Activated naive CD4-positive, alpha-beta T cell treated with Interleukin-2 at 50 U/mL for 16 hours (primary cell): Measurements from ENCODE around the gene SLAIN2.
"Not testable (repeated sequence)": the region's sequence is repeated elsewhere in the genome, so short reads cannot be mapped to it uniquely, and the experiment has no call there.

ENCODE experiments used
- DNase-seq: peaks from one replicate; pipeline ENCODE4 v3.0.0-alpha.2; 2020

SLAIN2 gene

DNA sequence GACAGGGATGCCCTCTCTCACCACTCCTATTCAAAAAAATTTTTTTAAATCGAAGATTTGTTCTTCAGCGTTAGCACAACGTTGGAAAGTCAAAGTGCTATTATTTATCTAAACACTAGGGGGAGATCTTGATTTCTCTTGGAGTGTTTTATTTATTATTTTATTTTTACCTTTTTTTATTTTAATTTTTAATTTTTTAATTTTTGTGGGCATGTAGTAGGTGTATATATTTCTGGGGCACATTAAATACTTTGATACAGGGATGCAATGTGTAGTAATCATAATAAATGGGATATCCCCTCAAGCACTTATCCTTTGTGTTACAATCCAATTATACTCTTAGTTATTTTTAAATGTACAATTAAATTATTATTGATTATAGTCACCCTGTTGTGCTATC, 104.4 kb downstream of the SLAIN2 start:
- DNase-seq = no peak

DNA sequence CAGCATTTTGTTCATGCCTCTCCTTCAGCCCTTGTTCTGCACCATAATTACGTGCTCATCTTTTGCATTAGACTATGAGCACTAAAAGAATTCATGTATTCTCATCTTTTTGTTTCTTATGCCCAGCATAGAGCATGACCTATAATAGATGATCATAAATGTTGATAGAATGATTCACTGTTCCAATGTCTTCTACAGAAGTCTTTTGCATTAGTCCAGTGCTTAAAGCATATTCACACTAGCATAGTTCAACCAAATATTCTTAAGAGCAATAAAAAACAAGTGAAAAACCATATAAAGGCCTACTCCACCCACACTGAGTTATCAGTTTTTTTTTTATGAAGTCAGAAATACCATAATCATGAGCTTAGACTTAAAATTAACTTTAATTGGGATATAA, 105.3 kb downstream of the SLAIN2 start:
- DNase-seq = no peak

DNA sequence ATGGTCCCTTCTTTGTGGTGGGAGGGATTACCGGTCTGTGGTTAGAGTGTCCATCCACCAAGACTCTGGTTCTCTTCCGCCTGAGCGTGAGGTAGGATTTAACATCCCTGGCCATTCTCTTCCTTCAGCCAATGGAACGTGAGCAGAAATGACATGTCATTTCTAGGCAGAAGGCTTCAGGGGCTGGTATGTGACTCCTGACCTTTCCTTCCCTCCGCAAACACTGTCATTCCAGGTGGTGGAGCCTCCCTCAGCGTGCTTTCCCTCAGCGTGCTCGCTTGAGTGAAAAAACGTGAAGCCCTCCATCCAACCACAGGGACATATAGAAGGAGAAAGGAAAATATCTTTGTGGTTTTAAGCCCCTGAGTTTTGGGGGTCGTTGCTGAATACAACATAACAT, 107.8 kb downstream of the SLAIN2 start:
- no peak for DNase-seq

DNA sequence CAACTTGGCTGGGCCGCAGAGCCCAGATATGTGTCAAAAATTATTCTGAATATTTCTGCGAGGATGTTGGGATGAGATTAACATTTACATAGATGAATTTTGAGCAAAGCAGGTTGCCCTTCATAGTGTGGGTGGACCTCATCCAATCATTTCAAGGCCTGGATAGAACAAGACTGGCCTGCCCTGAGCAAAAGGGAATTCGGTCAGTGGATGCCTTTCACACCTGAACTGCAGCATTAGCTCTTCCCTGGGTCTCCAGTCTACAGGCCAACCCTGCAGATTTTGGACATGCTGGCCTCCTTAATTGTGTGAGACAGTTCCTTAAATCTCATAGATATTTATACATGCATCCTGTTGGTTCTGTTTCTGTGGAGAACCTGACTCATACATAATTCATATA, 109.4 kb downstream of the SLAIN2 start:
- DNase-seq = no peak

DNA sequence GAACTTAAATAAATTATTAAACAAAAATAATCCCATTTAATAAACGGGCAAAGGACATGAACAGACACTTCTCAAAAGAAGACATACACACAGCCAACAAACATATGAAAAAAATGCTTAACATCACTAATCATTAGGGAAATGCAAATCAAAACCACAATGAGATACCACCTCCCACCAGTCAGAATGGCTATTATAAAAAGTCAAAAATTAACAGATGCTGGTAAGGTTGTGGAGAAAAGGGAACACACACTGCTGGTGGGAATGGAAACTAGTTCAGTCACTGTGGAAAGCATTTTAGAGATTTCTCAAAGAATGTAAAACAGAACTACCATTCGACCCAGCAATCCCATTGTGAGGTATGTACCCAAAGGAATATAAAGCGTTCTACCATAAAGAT, 110.3 kb downstream of the SLAIN2 start:
- DNase-seq = not testable (repeated sequence)

DNA sequence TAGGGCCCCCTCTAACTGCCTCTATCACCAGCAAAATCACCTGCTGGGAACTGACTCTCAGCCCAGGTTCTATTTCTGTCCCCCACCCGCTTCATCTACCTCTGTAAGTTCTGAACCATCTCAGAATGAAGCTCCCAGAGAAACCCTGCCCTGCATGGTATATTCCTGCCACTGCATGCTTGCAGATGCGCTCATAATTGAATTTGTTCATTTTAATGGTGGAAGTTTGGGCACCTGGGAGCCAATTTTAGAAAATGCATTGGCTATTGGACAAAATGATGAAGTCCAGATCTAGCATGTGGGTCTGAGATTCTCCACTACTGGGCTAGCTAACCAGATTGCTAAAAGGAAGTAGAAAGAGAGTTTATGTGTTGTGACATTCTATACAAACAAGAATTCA, 113.3 kb downstream of the SLAIN2 start:
- DNase-seq = no peak

DNA sequence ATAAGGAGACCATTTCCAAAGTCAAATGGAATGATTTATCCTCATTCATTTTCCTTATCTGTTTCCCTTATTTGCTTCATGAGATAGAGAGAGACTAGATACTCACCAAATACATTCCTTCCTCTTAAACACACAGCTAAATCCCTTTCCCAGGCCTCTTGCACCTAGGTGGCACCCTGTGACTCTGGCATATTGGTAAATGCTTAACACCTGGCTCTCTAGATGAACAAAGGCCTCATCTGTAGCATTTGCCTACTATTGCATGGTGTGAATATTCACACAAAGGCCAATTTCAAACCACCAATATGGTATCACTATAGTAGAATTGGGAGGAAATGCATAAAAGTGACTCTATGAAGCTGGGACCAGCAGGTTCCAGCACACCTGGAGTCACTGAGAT, 119.7 kb downstream of the SLAIN2 start:
- no peak for DNase-seq

DNA sequence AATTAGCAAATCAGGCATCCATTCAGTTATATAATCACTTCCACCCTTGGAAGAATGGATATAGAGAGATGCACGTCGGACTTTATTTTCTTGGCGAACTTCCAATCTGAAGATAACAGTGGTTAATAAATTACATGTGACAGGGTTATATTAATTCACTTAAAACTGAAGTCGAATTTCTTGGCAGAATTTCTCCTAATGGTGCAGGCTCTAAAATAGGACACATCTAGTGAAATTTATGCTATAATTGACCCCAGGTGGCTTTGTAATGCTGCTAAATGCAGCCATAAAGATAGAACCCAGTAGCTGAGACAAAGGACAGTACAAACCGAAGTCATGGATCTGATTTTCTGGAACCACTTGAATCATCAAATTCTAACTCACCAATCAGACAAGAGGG, 121.0 kb downstream of the SLAIN2 start:
- no peak for DNase-seq

DNA sequence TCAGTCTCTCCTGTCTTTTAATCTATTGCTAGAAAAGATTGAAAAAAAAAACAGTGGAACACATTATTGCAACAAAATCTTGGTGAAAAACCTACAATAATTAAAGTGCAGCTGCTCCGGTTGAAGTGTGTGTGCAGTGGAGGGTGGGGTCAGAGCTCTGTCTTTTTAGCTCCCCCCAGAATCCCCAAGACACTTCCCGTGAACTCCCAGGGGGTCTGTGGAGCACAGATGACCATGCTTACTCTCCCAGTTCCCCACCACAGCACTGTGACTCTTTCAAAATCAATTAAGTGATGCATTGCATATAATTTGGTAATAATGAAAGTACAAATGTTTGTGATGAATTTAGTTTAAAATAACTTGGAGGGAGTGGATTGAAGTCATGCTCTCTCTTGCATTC, 126.1 kb downstream of the SLAIN2 start:
- no peak for DNase-seq

DNA sequence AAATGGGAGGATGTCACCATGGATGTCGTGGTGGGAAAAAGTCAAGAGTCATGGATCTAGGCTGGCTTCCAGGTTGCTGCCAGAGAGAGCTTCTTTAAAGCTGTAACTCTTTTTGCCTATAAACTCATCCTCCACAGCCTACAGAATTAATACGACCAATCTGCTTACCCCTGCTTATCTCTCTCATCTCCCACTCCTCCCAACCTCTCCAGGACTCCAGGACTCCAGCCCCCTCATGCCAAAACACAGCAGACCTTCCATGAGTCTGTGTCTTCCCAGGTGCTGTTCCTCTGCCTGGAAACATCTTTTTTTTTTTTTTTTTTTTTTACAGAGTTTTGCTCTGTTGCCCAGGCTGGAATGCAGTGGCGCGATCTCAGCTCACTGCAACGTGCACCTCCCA, 126.6 kb downstream of the SLAIN2 start:
- DNase-seq = no peak

DNA sequence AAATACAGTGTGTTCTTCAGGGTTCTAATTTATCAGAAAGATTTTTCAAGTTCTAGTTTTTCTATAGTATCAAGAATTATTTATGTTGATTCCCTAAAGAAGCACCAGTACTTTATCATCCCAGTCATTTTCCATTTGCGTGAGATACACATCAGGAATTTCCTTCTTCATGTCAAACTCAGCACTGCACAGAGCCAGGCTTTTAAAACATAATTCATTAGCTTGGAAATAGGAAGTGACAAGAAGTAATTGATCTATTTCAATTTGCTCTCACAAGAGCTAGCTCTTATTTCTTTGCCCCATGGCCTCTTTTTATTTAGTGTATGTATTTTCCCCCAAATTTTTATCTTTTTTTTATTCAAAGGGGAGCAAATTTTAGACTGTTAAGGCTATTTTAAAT, 128.8 kb downstream of the SLAIN2 start:
- no peak for DNase-seq

DNA sequence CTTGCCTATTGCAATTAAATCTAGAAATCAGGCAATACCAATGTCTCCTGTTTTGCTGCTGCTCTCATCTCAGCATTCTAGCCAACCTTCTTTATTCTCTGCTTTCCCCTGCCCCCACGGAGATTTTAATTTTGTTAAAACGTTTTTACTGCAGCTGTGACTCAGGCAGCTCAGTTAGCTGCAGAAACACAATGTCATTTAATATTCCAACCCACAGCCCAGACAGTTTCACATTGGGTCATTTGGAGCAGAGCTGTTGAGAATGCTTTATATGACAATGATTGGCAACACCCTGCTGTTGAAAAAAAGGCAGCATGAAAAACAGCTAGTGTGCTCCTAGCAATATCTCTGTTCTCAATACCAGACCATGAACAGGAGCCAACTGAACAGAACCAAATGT, 129.2 kb downstream of the SLAIN2 start:
- no peak for DNase-seq

DNA sequence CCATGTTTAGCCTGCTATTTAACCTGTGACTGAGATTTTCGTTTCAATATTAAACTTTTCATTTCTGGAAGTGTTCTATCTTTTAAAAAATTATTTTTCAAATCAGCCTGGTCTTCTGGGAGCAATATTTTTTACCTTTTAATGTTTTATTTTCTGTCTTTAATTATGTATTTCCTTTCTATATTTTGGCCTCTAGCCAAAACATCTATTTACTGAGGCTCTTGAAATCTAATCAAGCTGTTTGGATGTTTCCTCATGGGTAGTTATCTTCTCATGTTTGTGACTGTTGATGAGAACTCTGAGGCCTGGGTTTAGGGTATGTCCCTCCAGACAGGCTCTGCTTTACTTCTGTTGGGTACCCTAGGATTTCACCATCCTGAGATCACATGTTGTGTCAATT, 131.5 kb downstream of the SLAIN2 start:
- no peak for DNase-seq

DNA sequence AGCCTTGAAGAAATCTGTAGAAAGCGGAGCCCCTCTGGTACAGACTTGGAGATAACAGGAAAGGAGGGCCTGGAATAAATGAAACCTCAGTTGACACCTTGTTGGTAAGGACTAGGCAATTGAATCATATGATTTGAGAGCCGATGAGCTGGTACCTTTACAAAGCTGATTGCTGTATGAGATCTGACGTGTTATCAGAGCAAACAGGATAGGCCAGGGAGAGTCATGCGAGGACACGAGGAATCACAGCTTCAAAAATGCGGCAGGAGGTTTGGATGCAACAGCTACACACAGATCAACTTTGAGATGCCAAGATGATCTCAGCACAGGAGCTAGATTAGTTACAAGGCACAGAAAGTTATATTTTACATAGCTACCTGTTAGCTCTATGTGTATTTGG, 134.4 kb downstream of the SLAIN2 start:
- no peak for DNase-seq
